H1 (cell line): ENCODE measurements around the gene RBM27. TPM values are rescaled to one million over a fixed set of nuclear protein-coding genes. Genes with fewer than 3 reads are reported as not detected.

Experiments used
- CTCF ChIA-PET: fragments of 300-600 bp; sonication (Branson Sonifier 250); formaldehyde crosslinking; loops from one replicate; lab custom pipeline; 2021; ENCODE audit not compliant: partially characterized antibody; lab: Charles Lee
- POLR2A ChIA-PET: fragments of 300-600 bp; sonication (Branson Sonifier 250); formaldehyde crosslinking; loops from one replicate; lab custom pipeline; 2021; ENCODE audit warnings: inconsistent platforms; ENCODE audit not compliant: partially characterized antibody; lab: Charles Lee
- DNase-seq, 2 experiments: peaks; one replicate each; pipeline versions ENCODE4 v3.0.0 to v3.0.0-alpha.2; 2010 to 2022; ENCODE audit warnings: low spot score in 2 of 2, low read depth in 1 of 2, mixed read lengths in 1 of 2
- FAIRE-seq: peaks from 2 replicates; lab custom pipeline; 2011; peaks lifted over from hg19 to GRCh38; lab: Jason Lieb, UNC
- H2AFZ ChIP-seq: 2 replicates; pipeline ENCODE4 v1.8.1; 2012; ENCODE audit warnings: low read length, inconsistent platforms
- H2AK5ac ChIP-seq: 2 replicates; pipeline ENCODE4 v1.6.1; 2013; ENCODE audit warnings: low read depth, low read length
- H2BK120ac ChIP-seq: replicated peaks from 2 replicates; pipeline ENCODE3; 2013; ENCODE audit warnings: low read depth, low read length, inconsistent platforms
- H2BK12ac ChIP-seq: 2 replicates; pipeline ENCODE4 v1.6.1; 2013; ENCODE audit warnings: low read depth, low read length
- H2BK15ac ChIP-seq: 2 replicates; pipeline ENCODE4 v1.6.1; 2013; ENCODE audit warnings: low read length
- H2BK20ac ChIP-seq: 2 replicates; pipeline ENCODE4 v1.6.1; 2013; ENCODE audit warnings: low read length
- H2BK5ac ChIP-seq: 2 replicates; pipeline ENCODE4 v1.6.1; 2013; ENCODE audit warnings: low read depth, low read length
- H3K14ac ChIP-seq: 2 replicates; pipeline ENCODE4 v1.6.1; 2013; ENCODE audit warnings: inconsistent platforms; ENCODE audit not compliant: insufficient read length
- H3K18ac ChIP-seq: 2 replicates; pipeline ENCODE4 v1.6.1; 2013; ENCODE audit warnings: low read length; ENCODE audit errors: extremely low read depth
- H3K23ac ChIP-seq: 2 replicates; pipeline ENCODE4 v1.6.1; 2013; ENCODE audit warnings: inconsistent platforms; ENCODE audit not compliant: insufficient read length
- H3K23me2 ChIP-seq: 2 replicates; pipeline ENCODE4 v1.6.1; 2013; ENCODE audit warnings: low read depth, low read length
- H3K27ac ChIP-seq: 2 replicates; pipeline ENCODE4 v1.6.1; 2011; ENCODE audit warnings: low read depth, low read length, inconsistent platforms
- H3K27me3 ChIP-seq, 4 experiments: replicated peaks in 1 of 4; 1 replicate in 1 of 4; 2 replicates in 3 of 4; pipeline versions ENCODE4 v1.6.1 to v1.8.1; 2011 to 2013; ENCODE audit warnings: low read length in 3 of 4, mild to moderate bottlenecking in 3 of 4, inconsistent platforms in 2 of 4, mixed read lengths in 2 of 4, moderate library complexity in 1 of 4; ENCODE audit not compliant: control insufficient read depth in 3 of 4, insufficient read depth in 3 of 4; ENCODE audit errors: extremely low read depth in 1 of 4
- H3K36me3 ChIP-seq, 4 experiments: 2 replicates each; pipeline versions ENCODE4 v1.6.1 to v1.8.1; 2011 to 2013; ENCODE audit warnings: mild to moderate bottlenecking in 4 of 4, low read length in 3 of 4, moderate library complexity in 2 of 4, control low read depth in 1 of 4, inconsistent platforms in 1 of 4; ENCODE audit not compliant: insufficient read depth in 4 of 4, control insufficient read depth in 2 of 4
- H3K4ac ChIP-seq: replicated peaks from 2 replicates; pipeline ENCODE3; 2013; ENCODE audit warnings: low read length, low read depth, mixed read lengths, inconsistent platforms; ENCODE audit not compliant: insufficient read length
- H3K4me1 ChIP-seq, 4 experiments: replicated peaks in 1 of 4; 1 replicate in 1 of 4; 2 replicates in 3 of 4; pipeline versions ENCODE4 v1.6.1 to v1.8.1; 2011 to 2013; ENCODE audit warnings: low read length in 3 of 4, inconsistent platforms in 2 of 4, mixed read lengths in 1 of 4; ENCODE audit not compliant: insufficient read depth in 4 of 4, control insufficient read depth in 3 of 4
- H3K4me2 ChIP-seq, 2 experiments: 2 replicates each; pipeline versions ENCODE4 v1.6.1 to v1.8.1; 2011 to 2013; ENCODE audit warnings: low read depth in 2 of 2, low read length in 2 of 2, control low read depth in 1 of 2, inconsistent platforms in 1 of 2, mild to moderate bottlenecking in 1 of 2; ENCODE audit not compliant: insufficient read depth in 1 of 2
- H3K4me3 ChIP-seq, 4 experiments: fragments of 200-600, 300-600 bp in 1 of 4; sonication (generic), shearing (Covaris generic), sonication (Bioruptor Twin) in 1 of 4; 2 replicates each; pipeline versions ENCODE4 v1.5.1 to v1.8.1; 2011 to 2016; ENCODE audit warnings: low read length in 4 of 4, low read depth in 3 of 4, control low read depth in 2 of 4, inconsistent platforms in 2 of 4, mild to moderate bottlenecking in 2 of 4, mixed read lengths in 1 of 4, moderate library complexity in 1 of 4; ENCODE audit not compliant: insufficient read depth in 2 of 4; ENCODE audit errors: extremely low read depth in 1 of 4
- H3K56ac ChIP-seq: replicated peaks from 2 replicates; pipeline ENCODE3; 2013; ENCODE audit warnings: low read depth, mild to moderate bottlenecking, mixed read lengths, low read length, inconsistent platforms; ENCODE audit not compliant: insufficient read length
- H3K79me1 ChIP-seq: 2 replicates; pipeline ENCODE4 v1.6.1; 2013; ENCODE audit warnings: low read depth, low read length, control low read depth
- H3K79me2 ChIP-seq, 2 experiments: 2 replicates each; pipeline versions ENCODE4 v1.6.1 to v1.8.1; 2012 to 2013; ENCODE audit warnings: low read length in 2 of 2, mild to moderate bottlenecking in 2 of 2, inconsistent platforms in 1 of 2; ENCODE audit not compliant: insufficient read depth in 2 of 2, control insufficient read depth in 1 of 2
- H3K9ac ChIP-seq, 4 experiments: replicated peaks in 1 of 4; 1 replicate in 1 of 4; 2 replicates in 3 of 4; pipeline versions ENCODE4 v1.6.1 to v1.8.1; 2011 to 2013; ENCODE audit warnings: low read depth in 3 of 4, low read length in 3 of 4, control low read depth in 2 of 4, mild to moderate bottlenecking in 2 of 4, moderate library complexity in 2 of 4, inconsistent platforms in 1 of 4; ENCODE audit errors: extremely low read depth in 1 of 4
- H3K9me3 ChIP-seq, 2 experiments: 2 replicates each; pipeline versions ENCODE4 v1.6.1 to v1.8.1; 2012 to 2013; ENCODE audit warnings: mild to moderate bottlenecking in 2 of 2, moderate library complexity in 2 of 2, control low read depth in 1 of 2, inconsistent platforms in 1 of 2, low read depth in 1 of 2, low read length in 1 of 2, mixed read lengths in 1 of 2; ENCODE audit not compliant: insufficient read depth in 2 of 2
- H4K20me1 ChIP-seq, 2 experiments: replicated peaks in 1 of 2; 2 replicates each; pipeline versions ENCODE3 to v1.8.1; 2011 to 2013; ENCODE audit warnings: inconsistent platforms in 2 of 2, low read length in 2 of 2, mild to moderate bottlenecking in 1 of 2; ENCODE audit not compliant: insufficient read depth in 2 of 2, control insufficient read depth in 1 of 2
- H4K5ac ChIP-seq: 2 replicates; pipeline ENCODE4 v1.6.1; 2013; ENCODE audit warnings: low read length, low read depth, mixed read lengths, inconsistent platforms; ENCODE audit not compliant: insufficient read length
- H4K8ac ChIP-seq: 2 replicates; pipeline ENCODE4 v1.8.0; 2013; ENCODE audit warnings: mild to moderate bottlenecking, moderate library complexity, low read length, inconsistent platforms; ENCODE audit not compliant: insufficient read depth; ENCODE audit errors: extremely low read depth
- H4K91ac ChIP-seq: replicated peaks from 2 replicates; pipeline ENCODE3; 2013; ENCODE audit warnings: low read length, mixed read lengths, inconsistent platforms; ENCODE audit not compliant: insufficient read length
- CEBPB ChIP-seq: IDR thresholded peaks from 2 replicates; pipeline ENCODE4 v1.6.1; 2012; ENCODE audit warnings: low read depth, low read length
- KDM4A ChIP-seq: IDR thresholded peaks from one replicate; pipeline ENCODE4 v1.7.1; 2012; ENCODE audit warnings: low read depth, mild to moderate bottlenecking, moderate library complexity, low read length, inconsistent platforms; ENCODE audit not compliant: severe bottlenecking
- WGBS, 2 experiments: shearing (Covaris generic) in 1 of 2; methylation state at CpG; one replicate each; pipeline versions ENCODE4 v1.1.6 to v1.1.7; 2013 to 2015; ENCODE audit warnings: low lambda C conversion rate in 2 of 2, mixed read lengths in 2 of 2, inconsistent platforms in 1 of 2, low coverage in 1 of 2, missing lambda C conversion rate in 1 of 2; ENCODE audit not compliant: insufficient replicate concordance in 2 of 2, insufficient coverage in 1 of 2, insufficient read length in 1 of 2; ENCODE audit errors: extremely low coverage in 1 of 2, missing lambda C conversion rate in 1 of 2; 5-methylcytosine and 5-hydroxymethylcytosine counted together
- polyA plus RNA-seq, 7 experiments: library from polyadenylated mRNA; depleted of rRNA in 3 of 7; stranded (reverse) in 5 of 7; unstranded in 2 of 7; fragments of >200 nt in 5 of 7; fragments of 200-250 nt in 2 of 7; gene quantifications; 1 replicate in 5 of 7; 2 replicates in 1 of 7; 4 replicates in 1 of 7; pipeline versions ENCODE4 v1.2.1 to v1.2.3, GENCODE V29; 2011 to 2013; ENCODE audit warnings: missing spikeins in 2 of 7, mixed read lengths in 2 of 7
- total RNA-seq: library from RNA; stranded (reverse); fragmentation: NEBNext Ultra II Directional; extraction: Animal tissue kit (Norgen Biotek cat#: 25700); gene quantifications from 2 replicates; pipeline ENCODE4 v1.2.1, GENCODE V29; 2021

Gene RBM27
- total and polyA plus RNA-seq, 2 of the 8 experiments (the other 6 are each of a cell fraction or from before 2014, with no cell fraction given), result 13.1 to 42.9 TPM

GRCh38 chr5:146192571-146193043 is 10.8 kb upstream of the RBM27 start:
- H3K14ac ChIP-seq, result no peak overlapping the region
- 85% methylated on average over 3 of the region's 3 CpGs; no CpG with 5 or more reads in 1 of the 2 experiments for WGBS, 2 experiments
- H3K27me3 ChIP-seq, result no peaks in the 10 kb centered on the region
- DNase-seq (no peak), FAIRE-seq (no peak)
- H2AFZ ChIP-seq, result no peak overlapping the region
- no peaks in the 10 kb centered on the region for H4K20me1 ChIP-seq
- no peaks in the 10 kb centered on the region for H3K9me3 ChIP-seq
- H3K27ac ChIP-seq, result no peak overlapping the region
- no peak overlapping the region for H3K56ac ChIP-seq
- H3K36me3 ChIP-seq, result no peaks in the 10 kb centered on the region
- H3K79me2 ChIP-seq, result no peaks in the 10 kb centered on the region
- ChIA-PET CTCF (interaction anchor here (0.9 kb wide), 1 partner anchor 26 kb away, joined by 3 read pairs; no protein-coding TSS in a partner anchor), POLR2A (interaction anchor here (1.0 to 1.7 kb wide), 3 partner anchors 10 to 25 kb away, joined by 3 to 11 read pairs (median 6); partner anchors contain the start of gene LARS1)
- H3K4me2 ChIP-seq, result no peak overlapping the region
- no peak overlapping the region for H3K4ac ChIP-seq
- no peaks in the 10 kb centered on the region for H3K4me1 ChIP-seq
- no peak overlapping the region for H4K8ac ChIP-seq
- no peaks in the 10 kb centered on the region for H3K79me1 ChIP-seq
- H2BK12ac ChIP-seq, result no peak overlapping the region
- H2AK5ac ChIP-seq, result no peak overlapping the region
- no peak overlapping the region for H3K23ac ChIP-seq
- TF ChIP-seq CEBPB (peak; percentile 49; the same call in 1 of the 2 replicates), KDM4A (no peak)
- TF ChIP-seq, all 59 proteins: peak for 1
- H4K91ac ChIP-seq, result no peak overlapping the region
- no peak overlapping the region for H2BK5ac ChIP-seq
- H3K9ac ChIP-seq, result no peak overlapping the region
- no peak overlapping the region for H3K18ac ChIP-seq
- no peak overlapping the region for H2BK15ac ChIP-seq
- H2BK120ac ChIP-seq, result no peak overlapping the region
- no peak overlapping the region for H3K4me3 ChIP-seq
- no peak overlapping the region for H4K5ac ChIP-seq
- no peaks in the 10 kb centered on the region; the same call in 1 of the 2 replicates for H3K23me2 ChIP-seq
- no peak overlapping the region for H2BK20ac ChIP-seq
